ENCODE measurements around the gene ARFGAP2.
"Not testable (repeated sequence)": the region's sequence is repeated elsewhere in the genome, so short reads cannot be mapped to it uniquely, and the experiment has no call there.

The ARFGAP2 gene

GRCh38 chr11:47147250-47147649 lies 29.4 kb downstream of the ARFGAP2 start:
- no peak for DNase-seq

- no peak for DNase-seq
Observed at GRCh38 chr11:47144541-47144940, 32.1 kb downstream of the ARFGAP2 start.

GRCh38 chr11:47143322-47143721 lies 33.4 kb downstream of the ARFGAP2 start:
- no peak for DNase-seq

- DNase-seq, result no peak
Observed at GRCh38 chr11:47139878-47140277, 36.8 kb downstream of the ARFGAP2 start.

- no peak for DNase-seq
Observed at GRCh38 chr11:47137476-47137875, 39.2 kb downstream of the ARFGAP2 start.

- DNase-seq, result no peak
Observed at GRCh38 chr11:47136921-47137320, 39.8 kb downstream of the ARFGAP2 start.

GRCh38 chr11:47136327-47136726 lies 40.4 kb downstream of the ARFGAP2 start:
- no peak for DNase-seq

- DNase-seq, result no peak
Observed at GRCh38 chr11:47132981-47133380, 43.7 kb downstream of the ARFGAP2 start.

- DNase-seq, result no peak
Observed at GRCh38 chr11:47132490-47132889, 44.2 kb downstream of the ARFGAP2 start.

- DNase-seq, result no peak
Observed at GRCh38 chr11:47131136-47131535, 45.5 kb downstream of the ARFGAP2 start.

GRCh38 chr11:47130543-47130942 lies 46.1 kb downstream of the ARFGAP2 start:
- DNase-seq, result no peak

- no peak for DNase-seq
Observed at GRCh38 chr11:47127213-47127612, 49.5 kb downstream of the ARFGAP2 start.

- no peak for DNase-seq
Observed at GRCh38 chr11:47125083-47125482, 51.6 kb downstream of the ARFGAP2 start.

GRCh38 chr11:47124675-47125074 lies 52.0 kb downstream of the ARFGAP2 start:
- no peak for DNase-seq

GRCh38 chr11:47123094-47123493 lies 53.6 kb downstream of the ARFGAP2 start:
- no peak for DNase-seq

GRCh38 chr11:47121731-47122130 lies 54.9 kb downstream of the ARFGAP2 start:
- no peak for DNase-seq

- no peak for DNase-seq
Observed at GRCh38 chr11:47121056-47121455, 55.6 kb downstream of the ARFGAP2 start.

GRCh38 chr11:47118958-47119688 lies 57.6 kb downstream of the ARFGAP2 start:
- DNase-seq, result not testable (repeated sequence)

Measured in activated CD4-positive, alpha-beta T cell treated with anti-CD3 and anti-CD28 coated beads, Interleukin-2, amount 50 U/mL, for 16 hours (primary cell).